ENCODE data around the gene SERPINA1.
A peak's percentile ranks its signal among the peaks of the same experiment; 100 is the strongest.
"Not testable (repeated sequence)": the region's sequence is repeated elsewhere in the genome, so short reads cannot be mapped to it uniquely, and the experiment has no call there.

Gene SERPINA1

GRCh38 chr14:94388384-94389103, at the start of gene SERPINA1:
TSS of gene SERPINA1 (minus strand) at chr14:94388602. CDS start at chr14:94383237, 5,365 bp downstream.
- no peak for DNase-seq

- DNase-seq = no peak
Measured at GRCh38 chr14:94428610-94429009, 40.2 kb upstream of the SERPINA1 start.

DNA sequence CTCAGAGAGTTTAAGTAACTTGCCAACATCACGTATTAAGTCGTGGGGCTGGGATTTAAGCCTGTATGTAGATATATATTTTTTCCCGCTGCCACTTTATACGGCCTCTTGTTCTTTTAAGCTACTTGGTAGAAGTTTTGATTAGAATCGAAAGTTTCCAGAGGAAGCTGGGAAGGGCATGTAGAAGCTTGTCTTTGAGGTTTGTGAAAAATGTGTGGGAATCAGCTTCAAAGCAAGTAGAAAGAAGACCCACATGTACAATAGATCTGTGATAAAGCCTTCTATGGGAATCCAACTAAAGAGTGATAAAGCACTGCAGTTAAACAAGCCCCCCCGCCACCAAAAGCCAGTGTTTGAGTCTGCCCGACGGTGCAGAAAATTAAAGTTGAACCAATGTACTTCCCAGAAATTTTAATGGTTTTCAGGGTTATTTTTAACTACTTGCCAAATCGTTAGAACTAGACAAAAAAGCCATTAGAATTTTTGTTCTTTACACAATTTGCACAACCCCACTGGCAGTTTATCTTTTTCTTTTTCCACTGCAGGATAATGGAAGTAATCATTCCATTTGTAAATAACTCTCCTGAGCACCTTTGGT, 38.7 kb upstream of the SERPINA1 start:
- DNase-seq = no peak

- no peak for DNase-seq
Measured at GRCh38 chr14:94426526-94426925, 38.1 kb upstream of the SERPINA1 start.

GRCh38 chr14:94424371-94424770, 36.0 kb upstream of the SERPINA1 start:
- no peak for DNase-seq

GRCh38 chr14:94423453-94424056, 35.2 kb upstream of the SERPINA1 start:
- peak; percentile 9 for DNase-seq

DNA sequence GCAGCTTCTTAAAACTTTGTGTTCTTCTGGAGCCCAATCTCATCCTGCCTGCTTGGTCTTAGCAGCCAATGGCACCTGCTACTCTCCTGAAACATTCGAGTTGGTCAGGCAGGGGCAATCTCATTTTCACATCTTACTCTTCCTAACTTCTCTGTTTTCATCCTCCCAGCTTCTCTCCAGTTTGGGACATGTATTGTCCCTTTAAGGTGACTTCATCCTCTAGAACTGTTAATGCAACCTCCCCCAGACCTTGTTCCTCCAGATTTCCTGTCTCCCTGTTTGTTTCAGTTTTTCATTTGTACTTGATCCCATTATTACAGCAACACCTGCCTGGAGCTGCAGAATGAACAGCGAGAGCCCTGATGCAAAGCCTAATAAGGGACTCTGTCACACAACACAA, 32.9 kb upstream of the SERPINA1 start:
- no peak for DNase-seq

- not testable (repeated sequence) for DNase-seq
Measured at GRCh38 chr14:94417497-94418205, 29.2 kb upstream of the SERPINA1 start.

DNA sequence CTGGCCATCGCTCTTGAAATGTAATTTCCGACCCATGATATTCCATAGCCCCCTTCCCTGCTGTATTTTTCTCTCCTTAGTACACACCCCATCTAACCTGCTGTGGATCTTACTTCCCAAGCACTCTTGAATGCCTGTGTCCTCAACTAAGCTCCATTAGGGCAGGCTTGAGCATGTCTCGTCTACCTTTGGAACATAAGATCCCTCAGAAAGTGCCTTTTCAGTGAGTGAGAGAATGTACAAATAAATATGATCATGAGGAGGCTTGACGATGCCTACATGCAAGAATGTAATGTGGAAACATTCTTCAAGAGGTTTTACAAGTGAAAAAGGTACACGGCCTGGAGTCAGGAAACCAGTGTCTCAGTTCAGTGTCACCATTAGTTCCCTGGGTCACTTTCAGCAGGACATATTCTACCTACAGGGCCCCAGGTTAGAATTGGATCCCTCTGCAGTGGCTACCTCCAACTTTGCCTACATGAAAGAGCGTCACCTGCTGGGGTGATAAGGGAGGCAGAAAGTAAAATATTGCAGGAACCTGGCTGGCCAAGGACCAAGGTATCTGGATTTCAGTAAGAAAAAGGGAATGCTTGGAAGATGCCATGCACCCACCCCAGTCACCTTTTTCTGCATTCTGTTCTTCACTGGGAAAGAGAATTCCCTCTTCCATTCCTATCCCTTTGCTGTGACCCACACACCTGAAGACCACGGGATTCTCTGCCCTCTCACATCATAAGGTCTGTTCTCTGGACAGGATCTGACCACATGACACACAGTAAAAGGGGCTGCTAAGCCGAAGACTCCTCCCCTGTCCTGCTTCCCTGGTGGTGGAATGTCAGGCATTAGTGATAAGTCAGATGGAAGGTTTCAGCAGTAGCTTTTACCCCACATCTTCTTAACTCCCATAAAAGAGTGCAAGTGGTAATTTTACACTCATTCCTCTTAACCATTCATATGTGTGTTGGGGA, 24.6 kb upstream of the SERPINA1 start:
- no peak for DNase-seq

DNA sequence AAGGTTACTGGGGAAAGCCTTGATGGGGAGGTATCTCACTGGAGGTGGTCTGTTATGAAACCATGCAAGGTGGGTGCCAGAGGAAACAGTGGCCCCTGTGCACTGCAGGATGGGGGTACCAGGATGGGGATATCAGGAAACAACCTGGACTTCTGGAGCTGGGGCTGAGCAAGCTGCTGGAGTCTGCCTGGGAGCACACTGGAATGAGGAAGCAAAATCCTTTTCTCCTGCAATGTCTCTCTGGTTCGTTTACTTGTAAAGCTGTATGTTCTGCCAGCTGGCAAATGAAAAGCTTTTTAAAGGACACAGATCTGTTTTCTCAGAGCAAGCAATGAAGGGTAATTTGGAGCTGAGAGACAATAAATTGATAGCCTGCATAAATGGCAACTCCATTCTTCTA, 23.2 kb upstream of the SERPINA1 start:
- no peak for DNase-seq

DNA sequence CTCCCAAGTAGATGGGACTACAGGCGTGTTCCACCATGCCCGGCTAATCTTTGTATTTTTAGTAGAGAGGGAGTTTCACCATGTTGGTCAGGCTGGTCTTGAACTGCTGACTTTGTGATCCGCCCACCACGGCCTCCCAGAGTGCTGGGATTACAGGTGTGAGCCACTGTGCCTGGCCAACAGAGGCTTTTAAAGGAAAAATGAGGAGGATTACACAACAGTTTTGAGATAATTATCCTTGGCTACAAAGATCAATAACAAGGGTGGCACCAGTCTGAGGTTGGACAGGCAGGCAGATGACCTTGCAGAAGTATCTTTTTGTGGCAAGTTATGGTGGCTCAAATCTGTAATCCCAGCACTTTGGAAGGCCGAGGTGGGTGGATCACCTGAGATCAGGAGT, 21.0 kb upstream of the SERPINA1 start:
- DNase-seq = not testable (repeated sequence)

GRCh38 chr14:94408546-94409095, 20.2 kb upstream of the SERPINA1 start:
- no peak for DNase-seq

- DNase-seq = no peak
Measured at GRCh38 chr14:94407906-94408305, 19.5 kb upstream of the SERPINA1 start.

- DNase-seq = no peak
Measured at GRCh38 chr14:94406910-94407309, 18.5 kb upstream of the SERPINA1 start.

DNA sequence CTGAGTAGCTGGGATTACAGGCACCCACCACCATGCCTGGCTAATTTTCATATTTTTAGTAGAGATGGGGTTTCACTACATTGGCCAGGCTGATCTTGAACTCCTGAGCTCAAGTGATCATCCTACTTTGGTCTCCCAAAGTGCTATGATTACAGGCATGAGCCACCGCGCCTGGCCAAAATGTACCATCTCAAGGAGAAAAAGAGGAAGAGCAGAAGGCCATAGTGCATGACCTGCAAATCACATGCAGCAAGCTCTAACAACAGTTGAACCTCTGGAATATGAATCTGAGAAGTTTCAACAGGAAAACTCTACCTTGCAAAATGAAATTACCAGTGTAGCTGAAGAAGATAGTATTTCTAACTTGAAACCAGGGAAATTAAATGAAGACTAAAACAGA, 17.1 kb upstream of the SERPINA1 start:
- no peak for DNase-seq

- no peak for DNase-seq
Measured at GRCh38 chr14:94404561-94404960, 16.2 kb upstream of the SERPINA1 start.

- no peak for DNase-seq
Measured at GRCh38 chr14:94403312-94403932, 15.0 kb upstream of the SERPINA1 start.

- DNase-seq = no peak
Measured at GRCh38 chr14:94401083-94401482, 12.7 kb upstream of the SERPINA1 start.

GRCh38 chr14:94400422-94400841, 12.0 kb upstream of the SERPINA1 start:
- no peak for DNase-seq

- no peak for DNase-seq
Measured at GRCh38 chr14:94398536-94398935, 10.1 kb upstream of the SERPINA1 start.

DNA sequence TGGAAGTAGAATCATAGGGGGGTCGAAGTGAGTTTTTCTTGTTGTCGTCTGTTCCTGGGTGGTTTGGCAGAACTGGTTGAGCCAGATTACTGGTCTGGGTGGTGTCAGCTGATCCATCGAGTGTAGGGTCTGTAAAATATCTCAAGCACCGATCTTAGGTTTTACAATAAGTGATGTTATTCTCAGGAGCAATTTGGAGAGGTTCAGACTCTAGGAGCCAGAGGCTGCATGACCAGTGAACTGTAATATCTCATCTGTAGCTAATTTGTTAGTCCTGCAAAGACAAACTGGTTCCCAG, 9.7 kb upstream of the SERPINA1 start:
- DNase-seq = no peak
